ENCODE data around the gene FAM240B.

- TF ChIP-seq CTCF (IDR thresholded peaks at IDR 0.05; ENCODE audit: low read length) (no peak), EZH2 (optimal IDR thresholded peaks at IDR 0.05; ENCODE audit: low read depth, low read length) (no peak)
These were observed 68.4 kb downstream of the FAM240B start for GRCh38 chr9:38651400-38652042.

Measured in MM.1S (cell line).